Trophoblast cell (in vitro differentiated cells and primary cell): ENCODE measurements around the gene WFS1.

ENCODE experiments used
- DNase-seq, 2 donors: peaks; one replicate each; pipeline ENCODE4 v3.0.0-alpha.2; 2016
- H2AFZ ChIP-seq: 2 replicates; pipeline ENCODE4 v1.6.1; 2013; ENCODE audit warnings: low read length, moderate library complexity, mild to moderate bottlenecking; ENCODE audit not compliant: insufficient read depth, poor library complexity
- H2AK5ac ChIP-seq: 2 replicates; pipeline ENCODE4 v1.6.1; 2013; ENCODE audit warnings: mild to moderate bottlenecking, low read length
- H2BK120ac ChIP-seq: 2 replicates; pipeline ENCODE4 v1.6.1; 2013; ENCODE audit warnings: low read length, mild to moderate bottlenecking, moderate library complexity; ENCODE audit not compliant: insufficient read depth, poor library complexity
- H2BK12ac ChIP-seq: 2 replicates; pipeline ENCODE4 v1.6.1; 2013; ENCODE audit warnings: mild to moderate bottlenecking, low read length, moderate library complexity
- H2BK5ac ChIP-seq: 2 replicates; pipeline ENCODE4 v1.6.1; 2013; ENCODE audit warnings: low read length, low read depth, moderate library complexity, mild to moderate bottlenecking; ENCODE audit not compliant: poor library complexity
- H3K14ac ChIP-seq: 2 replicates; pipeline ENCODE4 v1.6.1; 2013; ENCODE audit warnings: mild to moderate bottlenecking, low read length
- H3K18ac ChIP-seq: 2 replicates; pipeline ENCODE4 v1.6.1; 2013; ENCODE audit warnings: mild to moderate bottlenecking, low read length
- H3K23ac ChIP-seq: 2 replicates; pipeline ENCODE4 v1.6.1; 2013; ENCODE audit warnings: low read length
- H3K27ac ChIP-seq: 2 replicates; pipeline ENCODE4 v1.5.1; 2013; ENCODE audit warnings: low read depth, mild to moderate bottlenecking, inconsistent platforms, low read length, moderate library complexity
- H3K27me3 ChIP-seq: 2 replicates; pipeline ENCODE4 v1.6.1; 2013; ENCODE audit warnings: inconsistent platforms, mild to moderate bottlenecking, low read length, moderate library complexity; ENCODE audit not compliant: insufficient read depth
- H3K36me3 ChIP-seq, 2 experiments: 1 replicate in 1 of 2; 2 replicates in 1 of 2; pipeline ENCODE4 v1.6.1; 2013; ENCODE audit warnings: low read length in 2 of 2, mild to moderate bottlenecking in 2 of 2, moderate library complexity in 1 of 2; ENCODE audit not compliant: insufficient read depth in 2 of 2, control insufficient read depth in 1 of 2
- H3K4ac ChIP-seq: 2 replicates; pipeline ENCODE4 v1.6.1; 2013; ENCODE audit warnings: low read depth, mild to moderate bottlenecking, low read length, moderate library complexity
- H3K4me1 ChIP-seq, 2 experiments: 1 replicate in 1 of 2; 2 replicates in 1 of 2; pipeline ENCODE4 v1.6.1; 2013; ENCODE audit warnings: low read length in 2 of 2, mild to moderate bottlenecking in 2 of 2, moderate library complexity in 1 of 2; ENCODE audit not compliant: insufficient read depth in 2 of 2, control insufficient read depth in 1 of 2
- H3K4me2 ChIP-seq: 2 replicates; pipeline ENCODE4 v1.6.1; 2013; ENCODE audit warnings: inconsistent platforms, mild to moderate bottlenecking, low read length, moderate library complexity
- H3K4me3 ChIP-seq: 2 replicates; pipeline ENCODE4 v1.5.1; 2013; ENCODE audit warnings: mild to moderate bottlenecking, low read depth, low read length, inconsistent platforms
- H3K79me1 ChIP-seq: one replicate; pipeline ENCODE4 v1.6.1; 2013; ENCODE audit warnings: low read length
- H3K79me2 ChIP-seq: 2 replicates; pipeline ENCODE4 v1.6.1; 2013; ENCODE audit warnings: low read length, mild to moderate bottlenecking; ENCODE audit not compliant: control insufficient read depth, insufficient read depth, poor library complexity
- H3K9ac ChIP-seq: 2 replicates; pipeline ENCODE4 v1.6.1; 2013; ENCODE audit warnings: mild to moderate bottlenecking, low read length
- H3K9me3 ChIP-seq: 2 replicates; pipeline ENCODE4 v1.6.1; 2013; ENCODE audit warnings: low read depth, mild to moderate bottlenecking, control low read depth, inconsistent platforms, low read length; ENCODE audit not compliant: insufficient read depth
- H4K12ac ChIP-seq: 2 replicates; pipeline ENCODE4 v1.6.1; 2013; ENCODE audit warnings: low read depth, mild to moderate bottlenecking, low read length, moderate library complexity
- H4K8ac ChIP-seq: 2 replicates; pipeline ENCODE4 v1.6.1; 2013; ENCODE audit warnings: low read depth, mild to moderate bottlenecking, low read length, moderate library complexity
- H4K91ac ChIP-seq: one replicate; pipeline ENCODE4 v1.6.1; 2013; ENCODE audit warnings: low read depth, mild to moderate bottlenecking, low read length, moderate library complexity
- WGBS: extraction: QIAGEN DNeasy Blood & Tissue Kit; methylation state at CpG from one replicate; pipeline ENCODE4 v1.1.7; 2013; ENCODE audit warnings: missing lambda C conversion rate; ENCODE audit not compliant: insufficient read length, insufficient coverage; ENCODE audit errors: extremely low coverage; 5-methylcytosine and 5-hydroxymethylcytosine counted together

The WFS1 gene

DNA sequence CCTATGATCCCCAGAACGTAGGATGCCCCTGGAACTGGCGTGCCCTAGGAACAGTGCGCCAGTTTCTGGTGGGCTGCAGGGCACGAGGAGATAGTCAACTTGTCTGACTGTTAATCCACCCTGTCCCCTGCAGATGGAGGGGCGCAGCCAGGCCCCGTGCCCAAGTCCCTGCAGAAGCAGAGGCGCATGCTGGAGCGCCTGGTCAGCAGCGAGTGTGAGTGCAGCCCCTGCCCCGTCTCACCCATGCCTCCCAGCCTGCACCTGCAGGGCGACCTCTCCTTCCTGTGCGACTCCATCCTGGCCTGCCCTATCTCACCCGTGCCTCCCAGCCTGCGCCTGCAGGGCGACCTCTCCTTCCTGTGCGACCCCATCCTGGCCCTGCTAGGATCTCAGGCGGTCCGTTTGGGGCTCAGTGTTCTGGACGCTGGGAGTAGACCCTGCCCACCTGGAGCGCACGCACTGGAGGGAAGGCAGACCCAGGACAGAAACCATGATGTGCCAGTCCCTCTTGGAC is 22.2 kb downstream of the WFS1 start:
- H4K8ac ChIP-seq, result no peak overlapping the region
- no peak overlapping the region for H2AFZ ChIP-seq
- DNase-seq, result no peak
- no CpG with 5 or more reads among the region's 21 CpGs for WGBS
- no peak overlapping the region for H3K14ac ChIP-seq
- H3K4me1 ChIP-seq, result no peaks in the 10 kb centered on the region
- no peak overlapping the region for H3K23ac ChIP-seq
- no peak overlapping the region for H3K4ac ChIP-seq
- H3K9me3 ChIP-seq, result peaks cover 3% of the 10 kb centered on the region
- no peak overlapping the region for H2AK5ac ChIP-seq
- no peaks in the 10 kb centered on the region for H3K79me2 ChIP-seq
- H3K4me3 ChIP-seq, result no peak overlapping the region
- no peaks in the 10 kb centered on the region for H3K27me3 ChIP-seq
- H2BK120ac ChIP-seq, result no peak overlapping the region
- no peak overlapping the region for H4K91ac ChIP-seq
- no peak overlapping the region for H4K12ac ChIP-seq
- no peaks in the 10 kb centered on the region for H3K79me1 ChIP-seq
- no peak overlapping the region for H3K18ac ChIP-seq
- H3K36me3 ChIP-seq, result peaks cover 87 to 89% of the 10 kb centered on the region in 2 experiments
- no peak overlapping the region for H2BK5ac ChIP-seq
- H2BK12ac ChIP-seq, result no peak overlapping the region
- H3K27ac ChIP-seq, result no peak overlapping the region
- H3K9ac ChIP-seq, result no peak overlapping the region
- H3K4me2 ChIP-seq, result no peak overlapping the region

DNA sequence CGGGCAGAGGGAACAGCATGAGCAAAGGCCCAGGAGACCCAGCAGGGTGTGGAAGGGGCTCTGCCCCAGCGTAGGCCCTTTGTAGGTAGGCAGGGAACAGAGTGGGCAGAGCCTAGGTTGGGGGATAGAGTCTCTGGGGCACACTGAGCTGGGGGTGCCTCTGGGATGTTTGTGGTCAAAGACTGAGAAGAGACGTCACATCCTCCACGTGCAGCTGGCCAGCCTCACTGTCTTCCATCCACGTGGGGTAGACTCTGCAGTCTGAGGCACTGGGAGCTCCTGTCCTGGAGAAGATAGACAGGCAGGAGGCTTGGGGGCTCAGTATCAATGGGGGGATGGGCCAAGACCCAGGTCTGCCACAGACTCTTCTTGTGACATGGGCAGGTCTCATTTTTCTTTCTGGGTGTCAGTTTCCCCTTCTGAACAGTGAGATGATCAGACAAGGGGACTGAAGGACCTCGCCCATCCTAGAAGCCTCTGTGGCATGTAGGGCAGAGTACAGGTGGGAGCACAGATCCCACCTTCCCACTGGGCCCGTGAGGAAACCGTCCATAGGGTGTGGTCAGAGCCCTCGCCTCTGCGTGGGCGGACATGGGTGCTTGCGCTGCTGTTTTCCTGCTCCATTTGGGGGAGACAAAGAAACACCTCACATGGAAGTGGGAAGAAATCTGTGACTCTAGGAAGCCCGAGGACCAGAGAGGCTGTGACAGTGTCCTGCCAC is 22.9 kb downstream of the WFS1 start:
- Histone ChIP-seq H3K4me2 (no peak overlapping the region), H3K18ac (no peak overlapping the region), H4K8ac (no peak overlapping the region), H3K9ac (no peak overlapping the region), H3K27ac (no peak overlapping the region), H3K79me2 (no peaks in the 10 kb centered on the region), H3K14ac (no peak overlapping the region), H3K79me1 (no peaks in the 10 kb centered on the region), H3K36me3 (peaks cover 81 to 86% of the 10 kb centered on the region in 2 experiments), H3K4me1 (no peaks in the 10 kb centered on the region), H2AK5ac (no peak overlapping the region), H2AFZ (no peak overlapping the region), H3K4me3 (no peak overlapping the region), H4K91ac (no peak overlapping the region), H3K27me3 (no peaks in the 10 kb centered on the region), H2BK12ac (no peak overlapping the region), H3K23ac (no peak overlapping the region), H2BK120ac (no peak overlapping the region), H4K12ac (no peak overlapping the region), H3K9me3 (peaks cover 3% of the 10 kb centered on the region), H2BK5ac (no peak overlapping the region), H3K4ac (no peak overlapping the region)
- no CpG with 5 or more reads among the region's 13 CpGs for WGBS
- no peak for DNase-seq

DNA sequence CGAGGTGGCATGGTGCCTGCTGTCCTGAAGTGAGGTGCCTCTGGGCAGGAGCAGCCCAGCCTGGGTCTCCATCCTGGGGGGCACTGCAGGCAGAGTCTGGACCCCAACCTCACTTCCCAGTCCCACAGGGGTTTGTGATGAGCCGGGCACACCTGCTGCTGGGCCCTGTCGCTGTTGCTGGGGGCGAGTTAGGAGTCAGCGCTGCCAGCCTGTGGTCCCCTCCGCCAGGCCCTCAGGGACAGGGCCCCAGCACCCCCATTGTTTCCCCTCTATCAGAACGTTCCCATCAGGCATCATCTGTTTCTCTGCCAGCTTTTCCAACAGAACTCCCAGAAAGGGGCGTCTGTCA is 23.4 kb downstream of the WFS1 start:
- Histone ChIP-seq H3K23ac (no peak overlapping the region), H3K4me2 (no peak overlapping the region), H3K79me2 (no peaks in the 10 kb centered on the region), H3K79me1 (no peaks in the 10 kb centered on the region), H3K27me3 (no peaks in the 10 kb centered on the region), H3K36me3 (peaks cover 83 to 84% of the 10 kb centered on the region in 2 experiments), H2AFZ (no peak overlapping the region), H2AK5ac (no peak overlapping the region), H3K9me3 (peaks cover 3% of the 10 kb centered on the region), H3K18ac (no peak overlapping the region), H3K14ac (no peak overlapping the region), H3K27ac (no peak overlapping the region), H2BK120ac (no peak overlapping the region), H2BK12ac (no peak overlapping the region), H4K91ac (no peak overlapping the region), H2BK5ac (no peak overlapping the region), H3K4me3 (no peak overlapping the region), H3K9ac (no peak overlapping the region), H4K8ac (no peak overlapping the region), H3K4ac (no peak overlapping the region), H4K12ac (no peak overlapping the region), H3K4me1 (no peaks in the 10 kb centered on the region)
- DNase-seq, result no peak
- no CpG with 5 or more reads among the region's 8 CpGs for WGBS

DNA sequence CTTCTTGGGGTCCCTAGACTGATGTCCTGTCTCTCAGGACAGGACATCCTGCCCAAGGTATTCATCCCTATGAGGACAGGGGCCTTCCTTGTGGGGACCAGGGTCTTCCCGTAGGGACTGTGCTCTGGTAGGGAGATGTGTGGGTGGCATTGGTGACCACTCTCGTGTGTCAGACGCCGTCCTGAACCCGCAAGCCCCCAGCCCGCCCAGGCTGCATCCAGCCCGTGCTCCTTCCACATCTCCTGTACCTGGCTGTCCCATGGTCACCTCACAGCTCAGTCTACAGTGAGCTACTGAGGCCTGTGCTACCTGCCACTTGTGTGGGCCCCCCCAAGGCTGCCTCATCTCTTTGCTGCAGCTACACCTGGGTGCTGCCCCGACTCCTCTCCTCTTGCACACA is 24.0 kb downstream of the WFS1 start:
- Histone ChIP-seq H2AK5ac (no peak overlapping the region), H3K79me2 (no peaks in the 10 kb centered on the region), H3K27ac (no peak overlapping the region), H2BK120ac (no peak overlapping the region), H2BK5ac (no peak overlapping the region), H3K23ac (no peak overlapping the region), H3K4me2 (no peak overlapping the region), H2AFZ (no peak overlapping the region), H3K14ac (no peak overlapping the region), H3K36me3 (peaks cover 82 to 84% of the 10 kb centered on the region in 2 experiments), H3K4me3 (no peak overlapping the region), H3K27me3 (no peaks in the 10 kb centered on the region), H3K4me1 (no peaks in the 10 kb centered on the region), H3K4ac (no peak overlapping the region), H2BK12ac (no peak overlapping the region), H4K8ac (no peak overlapping the region), H4K91ac (no peak overlapping the region), H3K9ac (no peak overlapping the region), H3K18ac (no peak overlapping the region), H4K12ac (no peak overlapping the region), H3K9me3 (peaks cover 3% of the 10 kb centered on the region), H3K79me1 (no peaks in the 10 kb centered on the region)
- no CpG with 5 or more reads among the region's 8 CpGs for WGBS
- no peak for DNase-seq
